Smooth muscle cell (in vitro differentiated cells): ENCODE measurements around the gene STRA8. TPM values are rescaled to one million over a fixed set of nuclear protein-coding genes. Genes with fewer than 3 reads are reported as not detected.

Experiments
- DNase-seq: peaks from one replicate; lab custom pipeline; 2025; ENCODE audit not compliant: unreplicated experiment; lab: John Stamatoyannopoulos, UW
- H2AFZ ChIP-seq: fragments of 200-600 bp; sonication (generic); 2 replicates; pipeline ENCODE4 v1.6.0; 2016; ENCODE audit warnings: antibody characterized with exemption, low read depth, mild to moderate bottlenecking
- H3F3A ChIP-seq: fragments of 200-600 bp; sonication (generic); 2 replicates; pipeline ENCODE4 v1.6.0; 2017; ENCODE audit warnings: antibody characterized with exemption, low read depth
- H3K27ac ChIP-seq: fragments of 200-600 bp; sonication (generic); 2 replicates; pipeline ENCODE4 v1.5.1; 2016; ENCODE audit warnings: low read depth, mild to moderate bottlenecking
- H3K27me3 ChIP-seq: fragments of 200-600 bp; sonication (generic); 2 replicates; pipeline ENCODE4 v1.6.1; 2016; ENCODE audit warnings: low read depth, mild to moderate bottlenecking
- H3K36me3 ChIP-seq: fragments of 200-600 bp; sonication (generic); 2 replicates; pipeline ENCODE4 v1.5.1; 2016; ENCODE audit warnings: low read depth
- H3K4me1 ChIP-seq: fragments of 200-600 bp; sonication (generic); 2 replicates; pipeline ENCODE4 v1.5.1; 2016; ENCODE audit warnings: low read depth
- H3K4me2 ChIP-seq: fragments of 200-600 bp; sonication (generic); 2 replicates; pipeline ENCODE4 v1.6.0; 2016; ENCODE audit warnings: mild to moderate bottlenecking
- H3K4me3 ChIP-seq: fragments of 200-600 bp; sonication (generic); 2 replicates; pipeline ENCODE4 v1.5.1; 2016; ENCODE audit warnings: mild to moderate bottlenecking
- H3K79me2 ChIP-seq: fragments of 200-600 bp; sonication (generic); 2 replicates; pipeline ENCODE4 v1.6.0; 2016; ENCODE audit warnings: low read depth, mild to moderate bottlenecking
- H3K9ac ChIP-seq: fragments of 200-600 bp; sonication (generic); 2 replicates; pipeline ENCODE4 v1.6.0; 2016; ENCODE audit warnings: low read depth
- H3K9me3 ChIP-seq: fragments of 200-600 bp; sonication (generic); replicated peaks from 2 replicates; pipeline ENCODE4 v1.5.1; 2016; ENCODE audit warnings: low read depth
- H4K20me1 ChIP-seq: fragments of 200-600 bp; sonication (generic); 2 replicates; pipeline ENCODE4 v1.6.0; 2016; ENCODE audit warnings: low read depth
- CTCF ChIP-seq: fragments of 200-600 bp; sonication (generic); IDR thresholded peaks from 2 replicates; pipeline ENCODE4 v1.5.1; 2017; ENCODE audit warnings: borderline replicate concordance, mild to moderate bottlenecking, antibody characterized with exemption; ENCODE audit not compliant: insufficient read depth, poor library complexity, severe bottlenecking
- WGBS: methylation state at CpG from one replicate; pipeline ENCODE4 v1.1.7; 2016; ENCODE audit warnings: low lambda C conversion rate; 5-methylcytosine and 5-hydroxymethylcytosine counted together
- polyA plus RNA-seq: library from polyadenylated mRNA; unstranded; fragments of >200 nt; fragmentation: Nextera tagmentation; extraction: Ambion mirVana; gene quantifications from 2 replicates; pipeline ENCODE4 v1.2.1, GENCODE V29; 2016
- total RNA-seq: library from RNA; depleted of rRNA; stranded (reverse); fragments of >200 nt; gene quantifications from 2 replicates; pipeline ENCODE4 v1.2.3, GENCODE V29; 2014

The STRA8 gene
- total and polyA plus RNA-seq, 2 experiments from 2014 or later = not detected

GRCh38 chr7:135277161-135277560 is 43.5 kb downstream of the STRA8 start:
- no peak overlapping the region for H3K27ac ChIP-seq
- no peaks in the 10 kb centered on the region for H3K79me2 ChIP-seq
- H3K4me3 ChIP-seq = no peak overlapping the region
- no peak for TF ChIP-seq CTCF
- no peaks in the 10 kb centered on the region for H4K20me1 ChIP-seq
- no peaks in the 10 kb centered on the region for H3F3A ChIP-seq
- no peaks in the 10 kb centered on the region for H3K36me3 ChIP-seq
- WGBS = 89% methylated on average over 13 of the region's 13 CpGs
- H3K4me1 ChIP-seq = no peaks in the 10 kb centered on the region
- no peaks in the 10 kb centered on the region for H3K9me3 ChIP-seq
- H3K9ac ChIP-seq = no peak overlapping the region
- H3K27me3 ChIP-seq = peaks cover 5% of the 10 kb centered on the region
- H2AFZ ChIP-seq = no peak overlapping the region
- H3K4me2 ChIP-seq = no peak overlapping the region
- no peak for DNase-seq

GRCh38 chr7:135281363-135281949 is 47.8 kb downstream of the STRA8 start:
- peaks cover 5% of the 10 kb centered on the region for H3K27me3 ChIP-seq
- 5% methylated on average over 7 of the region's 7 CpGs for WGBS

GRCh38 chr7:135282561-135283254 is 49.1 kb downstream of the STRA8 start:
- no peaks in the 10 kb centered on the region for H3K79me2 ChIP-seq
- no peak overlapping the region for H3K4me3 ChIP-seq
- no peaks in the 10 kb centered on the region for H3K4me1 ChIP-seq
- H3K27me3 ChIP-seq = peaks cover 5% of the 10 kb centered on the region
- no peaks in the 10 kb centered on the region for H4K20me1 ChIP-seq
- no peaks in the 10 kb centered on the region for H3K36me3 ChIP-seq
- 66% methylated on average over 10 of the region's 10 CpGs for WGBS
- no peak overlapping the region for H3K27ac ChIP-seq
- no peak overlapping the region for H2AFZ ChIP-seq
- H3F3A ChIP-seq = no peaks in the 10 kb centered on the region
- H3K9ac ChIP-seq = no peak overlapping the region
- no peaks in the 10 kb centered on the region for H3K9me3 ChIP-seq
- no peak for DNase-seq
- H3K4me2 ChIP-seq = no peak overlapping the region
- no peak for TF ChIP-seq CTCF

More at GRCh38 chr7:135281363-135281949, 47.8 kb downstream of the STRA8 start:
- no peaks in the 10 kb centered on the region for H3K79me2 ChIP-seq
- H3K4me3 ChIP-seq = no peak overlapping the region
- no peaks in the 10 kb centered on the region for H3K36me3 ChIP-seq
- H2AFZ ChIP-seq = peak overlapping the region; percentile 21
- H4K20me1 ChIP-seq = no peaks in the 10 kb centered on the region
- TF ChIP-seq CTCF = peak; percentile 94
- no peaks in the 10 kb centered on the region for H3F3A ChIP-seq
- H3K27ac ChIP-seq = no peak overlapping the region
- peak; percentile 9 for DNase-seq
- no peaks in the 10 kb centered on the region for H3K9me3 ChIP-seq
- H3K4me1 ChIP-seq = no peaks in the 10 kb centered on the region
- peak overlapping the region; percentile 18 for H3K4me2 ChIP-seq
- H3K9ac ChIP-seq = no peak overlapping the region
